ENCODE measurements around the gene OSTF1.
A peak's percentile ranks its signal among the peaks of the same experiment; 100 is the strongest.

Gene OSTF1

DNA sequence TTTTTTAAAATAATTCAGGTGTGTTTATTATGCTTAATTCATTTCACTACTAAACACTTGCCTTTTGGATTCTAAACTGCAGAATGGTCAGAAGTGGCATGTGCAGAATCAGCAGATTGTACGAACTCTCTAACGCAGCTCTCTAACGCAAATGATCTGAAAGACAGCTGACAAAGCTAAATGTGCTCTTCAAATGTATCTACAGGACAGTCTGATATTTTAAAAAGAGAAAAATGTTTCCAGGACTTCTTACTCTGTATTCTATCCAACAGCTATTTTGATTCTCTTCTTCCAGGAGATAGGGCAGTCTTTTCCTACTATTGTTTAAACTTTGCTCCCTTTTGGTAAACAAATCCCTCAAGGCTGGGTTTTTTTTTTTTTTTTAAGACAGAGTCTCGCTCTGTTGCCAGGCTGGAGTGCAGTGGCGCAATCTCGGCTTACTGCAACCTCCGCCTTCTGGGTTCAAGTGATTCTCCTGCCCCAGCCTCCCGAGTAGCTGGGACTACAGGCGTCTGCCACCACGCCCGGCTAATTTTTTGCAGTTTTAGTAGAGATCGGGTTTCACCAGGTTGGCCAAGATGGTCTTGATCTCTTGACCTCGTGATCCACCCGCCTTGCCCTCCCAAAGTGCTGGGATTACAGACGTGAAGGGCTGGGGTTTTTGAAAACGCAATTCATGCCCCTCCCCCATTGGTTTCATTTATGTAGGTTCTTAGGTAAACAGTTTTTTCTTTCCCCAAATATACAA lies 1.6 kb upstream of the OSTF1 start:
- DNase-seq: peak; percentile 22

DNA sequence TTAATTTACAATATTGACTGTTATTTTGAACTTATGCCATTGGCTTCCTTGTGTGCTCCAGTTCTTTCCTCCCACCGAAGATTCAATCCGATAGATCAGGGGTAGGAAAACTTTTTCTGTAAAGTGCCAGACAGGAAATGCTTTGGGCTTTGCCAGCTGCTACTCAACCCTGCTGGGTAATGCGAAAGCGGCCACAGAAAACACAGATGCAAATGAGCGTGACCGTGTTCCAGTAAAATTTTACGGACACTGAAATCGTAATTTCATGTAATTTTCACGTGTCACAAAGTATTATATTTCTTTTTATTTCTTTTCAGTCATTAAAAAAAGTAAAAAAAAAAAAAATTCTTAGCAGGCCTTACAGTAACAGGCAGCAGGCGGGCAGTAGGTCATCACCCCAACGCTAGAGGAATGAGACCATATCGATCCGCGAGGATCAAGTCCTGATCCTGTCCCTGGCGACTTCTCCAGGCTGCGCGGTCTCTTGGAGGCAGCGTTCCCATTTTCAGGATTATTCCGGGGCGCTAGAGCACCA lies 958 bp upstream of the OSTF1 start:
- peak; percentile 50 for DNase-seq

DNA sequence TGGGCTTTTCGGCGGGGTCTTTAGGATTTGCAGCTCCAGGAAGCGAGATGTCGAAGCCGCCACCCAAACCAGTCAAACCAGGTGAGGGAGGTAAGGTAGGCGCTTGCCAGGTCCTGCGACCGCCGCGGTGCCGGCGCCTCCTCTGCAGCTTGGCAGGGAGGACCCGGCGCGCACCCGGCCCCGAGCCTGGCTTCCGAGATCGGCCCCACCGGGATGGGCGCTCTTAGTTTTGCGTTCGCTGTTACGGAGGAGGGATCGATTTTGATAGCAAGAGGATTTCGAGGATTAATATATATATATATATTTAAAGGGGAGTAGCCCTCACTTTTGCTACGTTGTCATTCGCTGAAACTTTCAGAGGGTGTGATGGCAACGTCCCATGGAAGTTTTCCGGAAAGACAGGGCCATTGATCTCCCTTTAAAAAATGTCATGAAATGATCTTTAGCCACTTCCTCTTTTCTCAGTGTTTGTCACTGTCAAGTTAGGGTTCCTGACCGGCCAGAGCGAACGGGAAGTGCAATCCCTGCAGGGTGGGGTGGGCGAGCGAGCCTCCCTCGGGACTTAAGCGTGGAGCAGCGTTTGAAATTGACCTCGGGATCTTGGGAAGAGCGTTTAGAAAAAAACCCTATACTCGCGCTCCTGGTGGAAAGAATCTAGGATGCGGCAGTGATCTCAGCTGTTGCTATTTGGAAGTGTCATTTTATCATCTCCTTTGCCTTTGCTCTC lies 495 bp downstream of the OSTF1 start:
- DNase-seq: peak; percentile 24

GRCh38 chr9:75089373-75089766 lies 1.1 kb downstream of the OSTF1 start:
- DNase-seq: no peak

GRCh38 chr9:75090579-75090978 lies 2.3 kb downstream of the OSTF1 start:
- DNase-seq: no peak

DNA sequence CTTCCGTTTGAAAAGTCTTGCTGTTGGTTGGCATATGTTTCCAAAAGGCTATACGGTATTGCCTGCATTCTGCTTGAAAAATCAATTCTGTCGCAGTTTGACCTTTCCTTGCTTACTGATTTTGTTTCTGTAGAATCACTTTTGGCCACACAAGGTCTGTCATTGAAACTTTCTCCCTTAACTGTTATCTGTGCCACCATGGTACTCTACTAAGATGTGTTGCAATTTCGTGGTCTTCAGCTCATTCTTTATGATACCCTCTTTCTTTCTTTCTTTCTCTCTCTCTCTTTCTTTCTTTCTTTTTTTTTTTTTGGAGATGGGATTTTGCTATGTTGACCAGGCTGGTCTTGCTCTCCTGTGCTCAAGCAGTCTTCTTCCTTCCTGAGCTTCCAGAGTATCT lies 4.5 kb downstream of the OSTF1 start:
- DNase-seq: no peak

DNA sequence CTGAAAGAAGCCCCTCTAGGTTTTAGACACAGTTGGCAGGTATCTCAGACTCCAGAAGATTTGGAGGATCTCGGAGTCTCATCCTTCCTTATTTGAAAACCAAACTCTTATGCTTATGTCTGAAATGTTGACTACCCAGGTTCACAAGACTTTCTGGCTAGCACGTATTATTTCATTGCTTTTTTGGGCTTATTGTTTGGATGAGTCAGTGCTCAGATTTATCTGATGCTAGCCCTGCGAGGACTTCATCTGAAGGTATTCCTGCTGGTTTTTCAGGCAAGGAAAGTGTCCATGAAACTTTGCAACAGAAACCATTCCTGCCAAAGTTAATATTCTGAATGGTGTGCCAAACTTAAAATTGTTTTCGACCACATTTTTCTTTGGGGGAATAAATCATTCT lies 8.5 kb downstream of the OSTF1 start:
- DNase-seq: no peak

GRCh38 chr9:75101004-75101588 lies 12.8 kb downstream of the OSTF1 start:
- DNase-seq: no peak

- no peak for DNase-seq
These were observed 14.0 kb downstream of the OSTF1 start for GRCh38 chr9:75102177-75102790.

- DNase-seq: no peak
These were observed 16.3 kb downstream of the OSTF1 start for GRCh38 chr9:75104607-75105006.

DNA sequence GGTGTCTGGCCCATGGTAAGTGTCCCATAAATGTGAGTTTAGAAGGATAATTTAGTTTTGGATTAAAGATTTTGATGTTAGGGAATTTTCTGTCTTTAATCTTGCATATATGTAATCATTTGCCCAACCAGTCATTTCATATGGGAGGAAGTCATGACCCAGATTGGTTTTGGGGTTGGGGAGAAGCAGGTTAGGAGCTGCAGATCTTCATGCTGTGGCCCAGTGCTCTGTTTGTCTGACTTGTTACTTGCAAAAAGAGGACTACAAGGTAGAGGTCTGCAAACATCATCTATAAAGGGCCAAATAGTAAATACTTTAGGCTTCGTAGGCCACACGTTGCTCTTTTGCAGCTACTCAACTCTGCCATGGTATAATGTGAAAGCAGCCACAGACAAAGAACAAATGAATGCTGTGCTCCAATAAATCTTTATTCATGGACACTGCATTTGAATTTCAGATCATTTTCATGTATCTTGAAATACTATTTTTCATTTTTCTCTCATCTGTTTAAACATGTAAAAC lies 16.8 kb downstream of the OSTF1 start:
- DNase-seq: no peak

GRCh38 chr9:75105841-75106240 lies 17.5 kb downstream of the OSTF1 start:
- DNase-seq: no peak

GRCh38 chr9:75106857-75107256 lies 18.5 kb downstream of the OSTF1 start:
- DNase-seq: no peak

DNA sequence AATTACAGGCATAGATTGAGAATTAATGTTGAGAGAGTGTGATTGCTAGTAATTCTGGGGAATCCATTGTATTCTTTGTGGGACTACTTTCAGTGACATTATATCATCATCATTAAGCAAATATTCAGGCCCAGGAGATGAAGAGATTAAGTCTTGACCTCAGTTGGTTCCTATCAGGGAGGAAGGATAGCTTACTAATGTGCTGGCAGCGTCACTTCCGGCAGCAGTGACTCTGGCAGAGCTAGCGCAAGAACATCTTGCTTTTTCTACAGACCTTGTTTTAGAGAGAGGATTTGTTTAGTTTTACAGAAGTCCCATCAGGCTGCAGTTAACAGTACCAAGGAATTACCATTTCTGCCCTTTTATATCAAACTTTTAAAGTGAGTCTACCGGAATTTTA lies 20.3 kb downstream of the OSTF1 start:
- DNase-seq: no peak

DNA sequence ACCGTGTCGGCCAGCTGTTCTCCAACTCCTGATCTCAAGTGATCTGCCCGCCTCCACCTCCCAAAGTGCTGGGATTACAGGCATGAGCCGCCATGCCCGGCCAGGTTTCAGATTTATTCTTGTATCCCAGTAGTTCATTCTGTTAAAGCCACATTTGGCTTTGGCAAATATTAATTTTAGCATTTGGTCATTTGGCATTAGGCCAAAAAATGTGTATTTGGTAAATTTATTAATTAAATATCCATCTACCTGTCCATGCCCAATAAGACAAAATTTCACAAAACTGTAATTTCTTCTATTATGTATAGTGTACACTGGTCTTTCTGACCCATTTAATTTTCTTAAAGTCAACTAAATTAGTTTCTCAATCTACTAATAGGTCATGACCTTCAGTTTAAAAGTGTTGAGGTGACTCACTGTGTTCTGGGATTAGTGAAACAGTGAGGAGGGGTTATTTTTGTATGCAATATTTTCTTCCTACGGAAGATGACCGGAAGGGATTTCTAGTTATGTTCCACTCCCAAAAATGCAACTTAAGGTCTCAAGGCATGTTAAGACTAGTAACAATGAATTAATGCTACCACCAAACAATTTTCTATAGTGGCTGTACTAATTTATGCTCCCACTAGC lies 21.0 kb downstream of the OSTF1 start:
- DNase-seq: no peak

GRCh38 chr9:75111019-75111622 lies 22.8 kb downstream of the OSTF1 start:
- no peak for DNase-seq

- no peak for DNase-seq
These were observed 24.5 kb downstream of the OSTF1 start for GRCh38 chr9:75112789-75113188.

DNA sequence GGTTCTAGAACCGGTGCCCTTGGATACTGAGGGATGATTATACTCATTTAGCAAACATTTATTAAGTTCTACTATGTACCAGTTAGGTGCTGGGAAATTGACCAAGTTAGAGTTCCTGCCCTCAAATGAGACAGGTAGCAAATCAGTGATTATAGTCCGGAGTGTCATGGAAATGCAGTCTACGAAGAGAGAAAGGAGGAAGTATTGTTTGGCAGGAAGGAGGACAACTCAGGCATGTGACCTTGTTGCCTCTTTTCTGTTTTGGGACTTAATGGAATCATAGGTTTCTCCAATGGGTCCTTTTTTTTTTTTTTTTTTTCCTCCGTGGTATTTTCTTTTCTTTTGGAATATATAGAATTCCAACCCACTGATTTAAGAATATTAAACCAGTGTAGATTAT lies 28.0 kb downstream of the OSTF1 start:
- no peak for DNase-seq

GRCh38 chr9:75117564-75117963 lies 29.2 kb downstream of the OSTF1 start:
- peak; percentile 8 for DNase-seq

DNA sequence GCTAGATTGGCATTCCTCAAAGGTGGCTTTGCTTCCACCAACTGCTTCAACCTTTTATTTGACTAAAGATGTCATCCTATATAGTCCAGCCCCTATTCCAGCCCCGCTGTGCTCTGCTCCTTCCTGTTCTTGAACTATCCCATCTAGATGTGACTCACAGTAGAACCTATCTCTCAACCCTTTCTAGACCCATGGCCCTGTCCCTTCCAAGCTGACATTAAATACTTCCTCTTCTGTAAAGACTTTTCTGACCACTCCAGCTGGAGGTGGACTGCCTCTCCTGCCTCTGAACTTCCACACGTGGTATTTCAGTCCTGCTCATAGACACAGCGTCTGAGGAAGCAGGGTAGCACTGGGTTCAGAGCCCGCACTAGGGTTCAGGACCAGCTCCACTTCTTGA lies 32.4 kb downstream of the OSTF1 start:
- DNase-seq: no peak

DNA sequence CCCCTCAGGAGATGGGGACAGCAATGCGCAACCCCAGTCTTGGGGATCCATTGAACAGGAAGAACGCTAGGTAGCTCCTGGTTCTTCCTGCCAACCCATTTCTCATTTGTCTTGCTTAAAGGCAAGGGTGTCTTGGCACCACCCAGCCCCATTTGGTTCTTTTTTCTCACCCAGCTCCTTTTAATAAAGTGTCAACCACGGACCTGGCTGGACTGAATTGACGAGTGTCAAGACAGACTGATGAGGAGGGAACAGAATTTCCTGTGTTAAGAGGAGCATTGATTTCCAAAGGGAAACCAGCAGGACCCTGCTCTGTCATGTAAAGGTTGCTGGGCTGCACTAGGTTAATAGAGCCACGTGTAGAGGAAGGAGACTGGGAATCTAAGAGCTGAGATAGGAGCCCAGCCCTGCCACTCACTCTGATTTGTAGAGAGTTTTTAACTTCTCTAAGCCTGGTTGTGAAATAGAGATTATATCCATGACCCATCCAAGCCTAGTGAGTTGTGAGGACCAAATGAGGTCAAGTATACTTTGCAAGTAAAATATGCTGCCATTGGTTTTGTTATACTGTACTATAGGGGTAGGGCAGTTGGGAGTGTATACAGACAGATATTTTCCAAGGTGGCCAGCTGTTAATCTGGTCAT lies 33.7 kb downstream of the OSTF1 start:
- no peak for DNase-seq

- no peak for DNase-seq
These were observed 35.4 kb downstream of the OSTF1 start for GRCh38 chr9:75123696-75124095.

All from stimulated activated CD4-positive, alpha-beta T cell treated with anti-CD3 and anti-CD28 coated beads, Interleukin-4, amount 100 ng/mL, for 24 hours (primary cell).